ENCODE measurements around the gene MS4A6A. TPM values are rescaled to one million over a fixed set of nuclear protein-coding genes. Genes with fewer than 3 reads are reported as not detected.

The MS4A6A gene
- total and polyA plus RNA-seq, 2 donors (not counting 1 experiment from before 2014, with no cell fraction given): not detected

DNA sequence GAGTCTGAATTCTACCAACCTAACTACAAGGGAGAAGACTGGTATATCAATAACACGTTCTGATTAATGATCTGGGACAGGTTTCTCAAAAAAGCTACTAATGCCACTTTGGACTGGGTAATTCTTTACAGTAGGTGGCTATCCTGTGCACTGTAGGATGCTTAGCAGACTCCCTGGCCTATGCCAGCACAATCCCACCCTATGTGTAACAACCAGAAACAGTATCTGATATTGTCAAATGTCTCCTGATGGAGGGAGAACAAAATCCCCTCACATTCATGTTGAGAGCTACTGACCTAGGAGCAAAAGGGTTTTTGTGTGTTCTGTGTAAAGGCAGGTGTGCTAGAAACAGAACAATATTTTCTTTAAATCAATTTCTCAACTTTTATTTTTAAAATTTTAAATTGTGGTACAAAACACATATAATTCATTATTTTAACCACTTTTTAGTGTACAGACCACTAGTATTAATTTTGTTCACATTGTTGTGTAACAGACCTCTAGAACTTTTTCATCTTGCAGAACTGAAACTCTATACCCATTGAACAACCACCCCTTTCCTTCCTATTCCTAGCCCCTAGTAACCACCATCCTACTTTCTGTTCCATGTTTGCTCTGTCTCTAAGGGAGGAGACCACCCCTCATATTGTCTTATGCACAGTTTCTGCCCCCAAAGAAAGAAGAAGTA lies 2.1 kb upstream of the MS4A6A start:
- TF ChIP-seq CTCF (conservative IDR thresholded peaks at IDR 0.05 in 1 of 2, IDR thresholded peaks at IDR 0.05 in 1 of 2; ENCODE audit: low read depth in 1 of 2, low read length in 2 of 2) (no peak), EZH2 (IDR thresholded peaks at IDR 0.05; ENCODE audit: low read length, missing control alignments) (no peak)
- no peak overlapping the region for H3K27ac ChIP-seq (ENCODE audit: insufficient read depth, low read length)
- no peaks in the 10 kb centered on the region for H4K20me1 ChIP-seq (ENCODE audit: control insufficient read depth, extremely low read depth, insufficient read depth, low read length)
- H3K36me3 ChIP-seq (ENCODE audit: control insufficient read depth, insufficient read depth, low read length): no peaks in the 10 kb centered on the region
- H3K4me2 ChIP-seq (ENCODE audit: extremely low read depth, insufficient read depth, low read length): no peak overlapping the region
- H2AFZ ChIP-seq (ENCODE audit: low read length): no peak overlapping the region
- H3K9me3 ChIP-seq (ENCODE audit: control insufficient read depth, insufficient read depth, low read depth, low read length): no peaks in the 10 kb centered on the region
- no peaks in the 10 kb centered on the region for H3K27me3 ChIP-seq (ENCODE audit: control insufficient read depth, insufficient read depth, low read length)
- H3K4me1 ChIP-seq (ENCODE audit: control insufficient read depth, extremely low read depth, insufficient read depth, low read length): no peaks in the 10 kb centered on the region
- H3K4me3 ChIP-seq (replicated peaks in 1 of 4; ENCODE audit: control extremely low read depth in 1 of 4, insufficient read depth in 1 of 4, low read depth in 3 of 4, low read length in 4 of 4): no peak overlapping the region
- no peaks in the 10 kb centered on the region for H3K79me2 ChIP-seq (ENCODE audit: control insufficient read depth, insufficient read depth, low read length)
- no peak overlapping the region for H3K9ac ChIP-seq (ENCODE audit: insufficient read depth, low read length)
- no peak for DNase-seq (ENCODE audit: low read depth in 2 of 2)

GRCh38 chr11:60183591-60184205 lies 815 bp upstream of the MS4A6A start:
- Histone ChIP-seq H4K20me1 (ENCODE audit: control insufficient read depth, extremely low read depth, insufficient read depth, low read length) (no peaks in the 10 kb centered on the region), H2AFZ (ENCODE audit: low read length) (no peak overlapping the region), H3K4me1 (ENCODE audit: control insufficient read depth, extremely low read depth, insufficient read depth, low read length) (no peaks in the 10 kb centered on the region), H3K9me3 (ENCODE audit: control insufficient read depth, insufficient read depth, low read depth, low read length) (no peaks in the 10 kb centered on the region), H3K79me2 (ENCODE audit: control insufficient read depth, insufficient read depth, low read length) (no peaks in the 10 kb centered on the region), H3K4me3 (replicated peaks in 1 of 4; ENCODE audit: control extremely low read depth in 1 of 4, insufficient read depth in 1 of 4, low read depth in 3 of 4, low read length in 4 of 4) (no peak overlapping the region), H3K27me3 (ENCODE audit: control insufficient read depth, insufficient read depth, low read length) (no peaks in the 10 kb centered on the region), H3K27ac (ENCODE audit: insufficient read depth, low read length) (no peak overlapping the region), H3K9ac (ENCODE audit: insufficient read depth, low read length) (no peak overlapping the region), H3K36me3 (ENCODE audit: control insufficient read depth, insufficient read depth, low read length) (no peaks in the 10 kb centered on the region), H3K4me2 (ENCODE audit: extremely low read depth, insufficient read depth, low read length) (no peak overlapping the region)
- DNase-seq (ENCODE audit: low read depth in 2 of 2): no peak
- TF ChIP-seq EZH2 (IDR thresholded peaks at IDR 0.05; ENCODE audit: low read length, missing control alignments): no peak
- no peak for TF ChIP-seq CTCF (conservative IDR thresholded peaks at IDR 0.05 in 1 of 2, IDR thresholded peaks at IDR 0.05 in 1 of 2; ENCODE audit: low read depth in 1 of 2, low read length in 2 of 2)

- Histone ChIP-seq H3K79me2 (ENCODE audit: control insufficient read depth, insufficient read depth, low read length) (no peaks in the 10 kb centered on the region), H3K9me3 (ENCODE audit: control insufficient read depth, insufficient read depth, low read depth, low read length) (no peaks in the 10 kb centered on the region), H3K4me3 (replicated peaks in 1 of 4; ENCODE audit: control extremely low read depth in 1 of 4, insufficient read depth in 1 of 4, low read depth in 3 of 4, low read length in 4 of 4) (no peak overlapping the region)
These were observed 7.0 kb downstream of the MS4A6A start for GRCh38 chr11:60175860-60176275.

More at GRCh38 chr11:60175860-60176275, 7.0 kb downstream of the MS4A6A start:
- Histone ChIP-seq H3K4me1 (ENCODE audit: control insufficient read depth, extremely low read depth, insufficient read depth, low read length) (no peaks in the 10 kb centered on the region), H2AFZ (ENCODE audit: low read length) (no peak overlapping the region), H3K36me3 (ENCODE audit: control insufficient read depth, insufficient read depth, low read length) (no peaks in the 10 kb centered on the region), H3K4me2 (ENCODE audit: extremely low read depth, insufficient read depth, low read length) (no peak overlapping the region), H3K27me3 (ENCODE audit: control insufficient read depth, insufficient read depth, low read length) (no peaks in the 10 kb centered on the region), H3K27ac (ENCODE audit: insufficient read depth, low read length) (no peak overlapping the region), H4K20me1 (ENCODE audit: control insufficient read depth, extremely low read depth, insufficient read depth, low read length) (no peaks in the 10 kb centered on the region), H3K9ac (ENCODE audit: insufficient read depth, low read length) (no peak overlapping the region)
- no peak for DNase-seq (ENCODE audit: low read depth in 2 of 2)
- TF ChIP-seq EZH2 (IDR thresholded peaks at IDR 0.05; ENCODE audit: low read length, missing control alignments) (no peak), CTCF (conservative IDR thresholded peaks at IDR 0.05 in 1 of 2, IDR thresholded peaks at IDR 0.05 in 1 of 2; ENCODE audit: low read depth in 1 of 2, low read length in 2 of 2) (no peak)
